ENCODE measurements around the gene SLMAP. TPM values are rescaled to one million over a fixed set of nuclear protein-coding genes. Genes with fewer than 3 reads are reported as not detected.

The SLMAP gene
- total and polyA plus RNA-seq, 2 donors (not counting 1 experiment from before 2014, with no cell fraction given), result 9.7 to 67.2 TPM

DNA sequence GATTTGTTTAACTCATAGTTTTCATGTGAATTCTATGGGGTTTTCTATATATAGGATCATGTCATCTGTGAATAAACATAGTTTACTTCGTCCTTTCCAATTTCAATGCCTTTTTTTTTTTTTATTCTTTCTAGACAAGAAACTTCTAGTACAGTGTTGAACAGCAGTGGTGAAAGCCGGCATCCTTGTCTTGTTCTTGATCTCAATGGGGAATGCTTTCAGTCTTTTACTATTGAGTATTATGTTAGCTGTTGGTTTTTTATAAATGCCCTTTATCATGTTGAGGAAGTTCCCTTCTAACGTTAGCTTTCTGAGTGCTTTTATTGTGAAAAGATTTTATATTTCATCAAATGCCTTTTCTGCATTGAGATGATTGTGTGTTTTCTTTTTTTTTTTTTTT, 69.0 kb downstream of the SLMAP start:
- Mint-ChIP-seq H3K27me3 (no peaks in the 10 kb centered on the region), H3K9me3 (ENCODE audit: insufficient read depth) (no peaks in the 10 kb centered on the region), H3K4me3 (no peak overlapping the region), H3K27ac (no peak overlapping the region), H3K4me1 (peaks cover 24% of the 10 kb centered on the region)
- WGBS (ENCODE audit: insufficient coverage), result no CpG with 5 or more reads among the region's 3 CpGs
- Histone ChIP-seq H3K4me3 (ENCODE audit: control extremely low read depth in 1 of 5, extremely low read depth in 1 of 5, insufficient read depth in 1 of 5, low read depth in 2 of 5, low read length in 4 of 5) (no peak overlapping the region), H2AFZ (ENCODE audit: insufficient read depth, low read depth, low read length, poor library complexity, severe bottlenecking) (no peak overlapping the region), H3K9me3 (ENCODE audit: control extremely low read depth in 1 of 3, control insufficient read depth in 2 of 3, insufficient read depth in 1 of 3, low read length in 2 of 3) (no peaks in the 10 kb centered on the region), H3K36me3 (replicated peaks in 1 of 2; ENCODE audit: control extremely low read depth in 1 of 2, control insufficient read depth in 1 of 2, extremely low read depth in 1 of 2, insufficient read depth in 2 of 2, low read length in 1 of 2) (peaks cover 2% of the 10 kb centered on the region in 2 experiments), H3K9ac (ENCODE audit: low read length) (no peak overlapping the region), H4K20me1 (ENCODE audit: control insufficient read depth, insufficient read depth, low read length, poor library complexity, severe bottlenecking) (peaks cover 16% of the 10 kb centered on the region), H3K4me1 (ENCODE audit: control insufficient read depth in 2 of 2, insufficient read depth in 2 of 2, low read length in 2 of 2) (no peaks in the 10 kb centered on the region), H3K79me2 (ENCODE audit: control insufficient read depth, insufficient read depth, low read length) (peaks cover 40% of the 10 kb centered on the region), H3K27me3 (replicated peaks in 1 of 4; ENCODE audit: control extremely low read depth in 1 of 4, control insufficient read depth in 3 of 4, insufficient read depth in 4 of 4, low read length in 3 of 4) (no peaks in the 10 kb centered on the region), H3K4me2 (replicated peaks; ENCODE audit: low read depth, low read length, poor library complexity, severe bottlenecking) (no peak overlapping the region), H3K27ac (ENCODE audit: low read length in 2 of 2) (no peak overlapping the region)
- intact Hi-C loops (cut with micrococcal nuclease), result no loop called here
- no peak for TF ChIP-seq EZH2 (IDR thresholded peaks at IDR 0.05; ENCODE audit: borderline replicate concordance, insufficient read depth, low read depth, low read length, poor library complexity, severe bottlenecking)
- TF ChIP-seq, protein P1, sequence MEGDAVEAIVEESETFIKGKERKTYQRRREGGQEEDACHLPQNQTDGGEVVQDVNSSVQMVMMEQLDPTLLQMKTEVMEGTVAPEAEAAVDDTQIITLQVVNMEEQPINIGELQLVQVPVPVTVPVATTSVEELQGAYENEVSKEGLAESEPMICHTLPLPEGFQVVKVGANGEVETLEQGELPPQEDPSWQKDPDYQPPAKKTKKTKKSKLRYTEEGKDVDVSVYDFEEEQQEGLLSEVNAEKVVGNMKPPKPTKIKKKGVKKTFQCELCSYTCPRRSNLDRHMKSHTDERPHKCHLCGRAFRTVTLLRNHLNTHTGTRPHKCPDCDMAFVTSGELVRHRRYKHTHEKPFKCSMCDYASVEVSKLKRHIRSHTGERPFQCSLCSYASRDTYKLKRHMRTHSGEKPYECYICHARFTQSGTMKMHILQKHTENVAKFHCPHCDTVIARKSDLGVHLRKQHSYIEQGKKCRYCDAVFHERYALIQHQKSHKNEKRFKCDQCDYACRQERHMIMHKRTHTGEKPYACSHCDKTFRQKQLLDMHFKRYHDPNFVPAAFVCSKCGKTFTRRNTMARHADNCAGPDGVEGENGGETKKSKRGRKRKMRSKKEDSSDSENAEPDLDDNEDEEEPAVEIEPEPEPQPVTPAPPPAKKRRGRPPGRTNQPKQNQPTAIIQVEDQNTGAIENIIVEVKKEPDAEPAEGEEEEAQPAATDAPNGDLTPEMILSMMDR (IDR thresholded peaks at IDR 0.05), result no peak
- ChIA-PET POLR2A (no interaction called here), CTCF (interaction anchor here (0.7 to 4.1 kb wide), 4 partner anchors 11 to 552 kb away, joined by 3 to 23 read pairs (median 4); no protein-coding TSS in a partner anchor)
- no peak for DNase-seq
- no peak for ATAC-seq (ENCODE audit: low read depth)

DNA sequence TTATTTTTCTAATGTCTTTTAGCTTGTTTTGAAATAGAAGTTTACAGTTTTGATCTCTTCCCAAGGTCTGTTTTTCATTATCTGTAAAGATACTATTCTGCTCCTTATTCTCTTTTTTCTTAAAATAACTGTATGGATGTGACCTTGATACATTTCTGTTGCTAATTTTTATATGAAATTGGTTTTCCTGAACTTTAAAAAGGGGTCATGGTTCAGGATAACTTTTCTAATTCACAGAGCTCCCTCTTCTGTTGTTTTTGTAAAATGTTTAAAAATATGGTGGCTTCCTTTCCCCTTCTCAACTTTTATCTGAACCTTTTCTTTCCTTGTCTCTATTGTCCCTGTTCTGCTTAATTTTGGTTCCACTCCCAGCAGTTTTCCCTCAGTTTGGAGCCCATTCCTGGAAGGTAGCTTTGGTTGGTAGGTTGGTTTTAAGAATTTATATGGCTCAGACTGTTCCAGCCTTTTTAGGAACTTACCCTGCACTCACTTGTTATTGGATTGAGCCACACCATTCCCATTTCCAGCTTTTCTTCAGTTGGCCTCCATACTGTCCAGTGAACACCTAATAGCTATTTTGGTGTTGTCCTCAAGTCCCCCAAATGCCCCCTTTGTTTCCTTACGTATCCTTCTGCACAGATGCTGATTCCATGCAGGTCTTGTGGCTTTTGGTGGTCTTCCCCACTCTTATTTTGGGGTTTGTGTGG, 70.3 kb downstream of the SLMAP start:
- ChIA-PET POLR2A (no interaction called here), CTCF (interaction anchor here (0.7 to 4.1 kb wide), 7 partner anchors 9 to 428 kb away, joined by 3 to 23 read pairs (median 4); no protein-coding TSS in a partner anchor)
- H3K27ac Mint-ChIP-seq, result no peak overlapping the region
- Histone ChIP-seq H3K9me3 (ENCODE audit: control extremely low read depth in 1 of 3, control insufficient read depth in 2 of 3, insufficient read depth in 1 of 3, low read length in 2 of 3) (no peaks in the 10 kb centered on the region), H2AFZ (ENCODE audit: insufficient read depth, low read depth, low read length, poor library complexity, severe bottlenecking) (no peak overlapping the region), H4K20me1 (ENCODE audit: control insufficient read depth, insufficient read depth, low read length, poor library complexity, severe bottlenecking) (peaks cover 16% of the 10 kb centered on the region), H3K4me3 (ENCODE audit: control extremely low read depth in 1 of 5, extremely low read depth in 1 of 5, insufficient read depth in 1 of 5, low read depth in 2 of 5, low read length in 4 of 5) (no peak overlapping the region), H3K36me3 (replicated peaks in 1 of 2; ENCODE audit: control extremely low read depth in 1 of 2, control insufficient read depth in 1 of 2, extremely low read depth in 1 of 2, insufficient read depth in 2 of 2, low read length in 1 of 2) (peaks cover 2% of the 10 kb centered on the region in 2 experiments), H3K9ac (ENCODE audit: low read length) (no peak overlapping the region), H3K79me2 (ENCODE audit: control insufficient read depth, insufficient read depth, low read length) (peaks cover 35% of the 10 kb centered on the region), H3K4me2 (replicated peaks; ENCODE audit: low read depth, low read length, poor library complexity, severe bottlenecking) (no peak overlapping the region), H3K4me1 (ENCODE audit: control insufficient read depth in 2 of 2, insufficient read depth in 2 of 2, low read length in 2 of 2) (no peaks in the 10 kb centered on the region), H3K27ac (ENCODE audit: low read length in 2 of 2) (no peak overlapping the region), H3K27me3 (replicated peaks in 1 of 4; ENCODE audit: control extremely low read depth in 1 of 4, control insufficient read depth in 3 of 4, insufficient read depth in 4 of 4, low read length in 3 of 4) (no peaks in the 10 kb centered on the region)
- intact Hi-C loops (cut with micrococcal nuclease), result no loop called here
- no peak for TF ChIP-seq EZH2 (IDR thresholded peaks at IDR 0.05; ENCODE audit: borderline replicate concordance, insufficient read depth, low read depth, low read length, poor library complexity, severe bottlenecking)
- TF ChIP-seq, protein P1 (IDR thresholded peaks at IDR 0.05), result no peak
- WGBS (ENCODE audit: insufficient coverage), result no CpG with 5 or more reads among the region's 1 CpG
- DNase-seq, result no peak
- H3K27me3 Mint-ChIP-seq, result no peaks in the 10 kb centered on the region
- no peaks in the 10 kb centered on the region for H3K9me3 Mint-ChIP-seq (ENCODE audit: insufficient read depth)
- no peak overlapping the region for H3K4me3 Mint-ChIP-seq
- H3K4me1 Mint-ChIP-seq, result peaks cover 24% of the 10 kb centered on the region
- no peak for ATAC-seq (ENCODE audit: low read depth)

Measured in B cell (primary cell).